COLO829 (cell line): Measurements from ENCODE around the gene MESD.
A peak's percentile ranks its signal among the peaks of the same experiment; 100 is the strongest.

ENCODE experiments used
- DNase-seq: peaks from one replicate; pipeline ENCODE4 v3.0.0; 2012; ENCODE audit warnings: low spot score

Gene MESD

GRCh38 chr15:81014446-81015093 is 25.0 kb upstream of the MESD start:
- no peak for DNase-seq

- DNase-seq: no peak
Observed at GRCh38 chr15:81013396-81013929, 23.8 kb upstream of the MESD start.

- no peak for DNase-seq
Observed at GRCh38 chr15:81012588-81012987, 23.0 kb upstream of the MESD start.

GRCh38 chr15:81011593-81011992 is 22.0 kb upstream of the MESD start:
- DNase-seq: no peak

- DNase-seq: no peak
Observed at GRCh38 chr15:81010086-81010485, 20.5 kb upstream of the MESD start.

- DNase-seq: no peak
Observed at GRCh38 chr15:81008312-81008711, 18.7 kb upstream of the MESD start.

GRCh38 chr15:81007428-81008064 is 17.9 kb upstream of the MESD start:
- DNase-seq: no peak

- no peak for DNase-seq
Observed at GRCh38 chr15:81006124-81006523, 16.5 kb upstream of the MESD start.

GRCh38 chr15:81003097-81003350 is 13.4 kb upstream of the MESD start:
- no peak for DNase-seq

GRCh38 chr15:81002331-81003096 is 12.9 kb upstream of the MESD start:
- DNase-seq: no peak

GRCh38 chr15:81002009-81002330 is 12.4 kb upstream of the MESD start:
- DNase-seq: no peak

GRCh38 chr15:81001152-81002008 is 11.8 kb upstream of the MESD start:
- no peak for DNase-seq

GRCh38 chr15:81000624-81001151 is 11.1 kb upstream of the MESD start, which contains the start of gene TLNRD1:
TSS of gene TLNRD1 (plus strand) at chr15:81000923. CDS start at chr15:81002272, 1,349 bp downstream.
- peak; percentile 72 for DNase-seq

GRCh38 chr15:81000144-81000623 is 10.6 kb upstream of the MESD start:
- DNase-seq: no peak

- DNase-seq: no peak
Observed at GRCh38 chr15:80999623-81000036, 10.0 kb upstream of the MESD start.

- no peak for DNase-seq
Observed at GRCh38 chr15:80998251-80998650, 8.6 kb upstream of the MESD start.

- DNase-seq: no peak
Observed at GRCh38 chr15:80997692-80998091, 8.1 kb upstream of the MESD start.

- DNase-seq: no peak
Observed at GRCh38 chr15:80996247-80996646, 6.6 kb upstream of the MESD start.

- DNase-seq: no peak
Observed at GRCh38 chr15:80992441-80992840, 2.8 kb upstream of the MESD start.

- no peak for DNase-seq
Observed at GRCh38 chr15:80992006-80992405, 2.4 kb upstream of the MESD start.

- DNase-seq: no peak
Observed at GRCh38 chr15:80991421-80991820, 1.8 kb upstream of the MESD start.

- no peak for DNase-seq
Observed at GRCh38 chr15:80990955-80991354, 1.3 kb upstream of the MESD start.
